Smooth muscle cell (in vitro differentiated cells): ENCODE data around the gene AXIN1. TPM values are rescaled to one million over a fixed set of nuclear protein-coding genes. Genes with fewer than 3 reads are reported as not detected.

Experiments used
- DNase-seq: peaks from one replicate; lab custom pipeline; 2025; ENCODE audit not compliant: unreplicated experiment; lab: John Stamatoyannopoulos, UW
- H2AFZ ChIP-seq: fragments of 200-600 bp; sonication (generic); 2 replicates; pipeline ENCODE4 v1.6.0; 2016; ENCODE audit warnings: antibody characterized with exemption, low read depth, mild to moderate bottlenecking
- H3F3A ChIP-seq: fragments of 200-600 bp; sonication (generic); 2 replicates; pipeline ENCODE4 v1.6.0; 2017; ENCODE audit warnings: antibody characterized with exemption, low read depth
- H3K27ac ChIP-seq: fragments of 200-600 bp; sonication (generic); 2 replicates; pipeline ENCODE4 v1.5.1; 2016; ENCODE audit warnings: low read depth, mild to moderate bottlenecking
- H3K27me3 ChIP-seq: fragments of 200-600 bp; sonication (generic); 2 replicates; pipeline ENCODE4 v1.6.1; 2016; ENCODE audit warnings: low read depth, mild to moderate bottlenecking
- H3K36me3 ChIP-seq: fragments of 200-600 bp; sonication (generic); 2 replicates; pipeline ENCODE4 v1.5.1; 2016; ENCODE audit warnings: low read depth
- H3K4me1 ChIP-seq: fragments of 200-600 bp; sonication (generic); 2 replicates; pipeline ENCODE4 v1.5.1; 2016; ENCODE audit warnings: low read depth
- H3K4me2 ChIP-seq: fragments of 200-600 bp; sonication (generic); 2 replicates; pipeline ENCODE4 v1.6.0; 2016; ENCODE audit warnings: mild to moderate bottlenecking
- H3K4me3 ChIP-seq: fragments of 200-600 bp; sonication (generic); 2 replicates; pipeline ENCODE4 v1.5.1; 2016; ENCODE audit warnings: mild to moderate bottlenecking
- H3K79me2 ChIP-seq: fragments of 200-600 bp; sonication (generic); 2 replicates; pipeline ENCODE4 v1.6.0; 2016; ENCODE audit warnings: low read depth, mild to moderate bottlenecking
- H3K9ac ChIP-seq: fragments of 200-600 bp; sonication (generic); 2 replicates; pipeline ENCODE4 v1.6.0; 2016; ENCODE audit warnings: low read depth
- H3K9me3 ChIP-seq: fragments of 200-600 bp; sonication (generic); replicated peaks from 2 replicates; pipeline ENCODE4 v1.5.1; 2016; ENCODE audit warnings: low read depth
- H4K20me1 ChIP-seq: fragments of 200-600 bp; sonication (generic); 2 replicates; pipeline ENCODE4 v1.6.0; 2016; ENCODE audit warnings: low read depth
- WGBS: methylation state at CpG from one replicate; pipeline ENCODE4 v1.1.7; 2016; ENCODE audit warnings: low lambda C conversion rate; 5-methylcytosine and 5-hydroxymethylcytosine counted together
- polyA plus RNA-seq: library from polyadenylated mRNA; unstranded; fragments of >200 nt; fragmentation: Nextera tagmentation; extraction: Ambion mirVana; gene quantifications from 2 replicates; pipeline ENCODE4 v1.2.1, GENCODE V29; 2016
- total RNA-seq: library from RNA; depleted of rRNA; stranded (reverse); fragments of >200 nt; gene quantifications from 2 replicates; pipeline ENCODE4 v1.2.3, GENCODE V29; 2014
- TF ChIP-seq, protein P1 (sequence below): fragments of 200-600 bp; sonication (generic); IDR thresholded peaks from 2 replicates; pipeline ENCODE4 v1.5.1; 2017; ENCODE audit warnings: borderline replicate concordance, mild to moderate bottlenecking, antibody characterized with exemption; ENCODE audit not compliant: insufficient read depth, poor library complexity, severe bottlenecking

AXIN1 gene
- total and polyA plus RNA-seq, 2 experiments from 2014 or later: 13.0 to 15.0 TPM

DNA sequence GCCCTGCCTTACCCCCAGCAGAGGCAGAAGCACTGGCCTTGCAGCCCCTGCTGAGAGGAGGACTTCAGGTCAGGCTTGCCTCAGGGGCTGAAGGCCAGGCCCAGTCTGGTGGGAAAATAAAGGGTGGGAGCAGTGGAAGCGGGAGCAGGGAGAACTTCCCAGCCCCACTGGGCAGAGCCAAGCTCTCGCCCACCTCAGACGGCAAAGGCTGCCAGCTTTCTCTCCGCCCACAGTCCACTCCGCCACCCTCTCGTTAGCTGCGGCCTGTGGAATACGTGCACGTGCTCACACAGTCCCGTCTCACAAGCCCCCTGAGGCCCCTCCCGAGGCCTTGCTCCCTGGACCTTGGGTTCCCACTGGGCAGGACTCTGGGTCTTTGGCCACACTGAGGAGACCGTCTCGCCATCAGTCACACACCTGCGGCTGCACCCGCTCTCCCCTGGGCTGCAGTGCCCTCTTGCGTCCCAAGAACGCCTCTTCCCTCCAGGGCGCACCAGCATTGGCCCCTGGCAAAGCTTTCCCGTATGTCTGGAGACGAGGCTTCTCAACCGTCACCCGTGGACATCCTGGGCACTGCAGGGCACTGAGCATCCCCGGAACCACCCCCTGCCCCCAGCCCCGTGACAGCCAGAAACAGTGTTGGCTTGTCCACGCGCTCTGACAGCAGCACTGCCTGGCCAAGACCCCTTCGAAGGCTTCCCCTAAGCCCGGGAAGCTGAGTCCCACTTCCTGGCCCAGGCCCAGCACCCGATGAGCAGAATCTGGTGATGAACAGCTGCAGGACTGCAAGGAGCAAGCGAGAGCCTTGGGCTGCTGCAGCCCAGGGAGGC lies 9.6 kb upstream of the AXIN1 start:
- no peaks in the 10 kb centered on the region for H3K4me1 ChIP-seq
- H3K27me3 ChIP-seq: no peaks in the 10 kb centered on the region
- no peaks in the 10 kb centered on the region for H3K79me2 ChIP-seq
- H2AFZ ChIP-seq: no peak overlapping the region
- no peaks in the 10 kb centered on the region for H3K36me3 ChIP-seq
- WGBS: 51% methylated on average over 27 of the region's 30 CpGs
- no peak overlapping the region for H3K27ac ChIP-seq
- no peaks in the 10 kb centered on the region for H3F3A ChIP-seq
- H4K20me1 ChIP-seq: no peaks in the 10 kb centered on the region
- H3K9ac ChIP-seq: no peak overlapping the region
- H3K4me3 ChIP-seq: no peak overlapping the region
- no peak overlapping the region for H3K4me2 ChIP-seq
- no peaks in the 10 kb centered on the region for H3K9me3 ChIP-seq
- TF ChIP-seq, protein P1, sequence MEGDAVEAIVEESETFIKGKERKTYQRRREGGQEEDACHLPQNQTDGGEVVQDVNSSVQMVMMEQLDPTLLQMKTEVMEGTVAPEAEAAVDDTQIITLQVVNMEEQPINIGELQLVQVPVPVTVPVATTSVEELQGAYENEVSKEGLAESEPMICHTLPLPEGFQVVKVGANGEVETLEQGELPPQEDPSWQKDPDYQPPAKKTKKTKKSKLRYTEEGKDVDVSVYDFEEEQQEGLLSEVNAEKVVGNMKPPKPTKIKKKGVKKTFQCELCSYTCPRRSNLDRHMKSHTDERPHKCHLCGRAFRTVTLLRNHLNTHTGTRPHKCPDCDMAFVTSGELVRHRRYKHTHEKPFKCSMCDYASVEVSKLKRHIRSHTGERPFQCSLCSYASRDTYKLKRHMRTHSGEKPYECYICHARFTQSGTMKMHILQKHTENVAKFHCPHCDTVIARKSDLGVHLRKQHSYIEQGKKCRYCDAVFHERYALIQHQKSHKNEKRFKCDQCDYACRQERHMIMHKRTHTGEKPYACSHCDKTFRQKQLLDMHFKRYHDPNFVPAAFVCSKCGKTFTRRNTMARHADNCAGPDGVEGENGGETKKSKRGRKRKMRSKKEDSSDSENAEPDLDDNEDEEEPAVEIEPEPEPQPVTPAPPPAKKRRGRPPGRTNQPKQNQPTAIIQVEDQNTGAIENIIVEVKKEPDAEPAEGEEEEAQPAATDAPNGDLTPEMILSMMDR: peak; percentile 63
- peak; percentile 12 for DNase-seq

DNA sequence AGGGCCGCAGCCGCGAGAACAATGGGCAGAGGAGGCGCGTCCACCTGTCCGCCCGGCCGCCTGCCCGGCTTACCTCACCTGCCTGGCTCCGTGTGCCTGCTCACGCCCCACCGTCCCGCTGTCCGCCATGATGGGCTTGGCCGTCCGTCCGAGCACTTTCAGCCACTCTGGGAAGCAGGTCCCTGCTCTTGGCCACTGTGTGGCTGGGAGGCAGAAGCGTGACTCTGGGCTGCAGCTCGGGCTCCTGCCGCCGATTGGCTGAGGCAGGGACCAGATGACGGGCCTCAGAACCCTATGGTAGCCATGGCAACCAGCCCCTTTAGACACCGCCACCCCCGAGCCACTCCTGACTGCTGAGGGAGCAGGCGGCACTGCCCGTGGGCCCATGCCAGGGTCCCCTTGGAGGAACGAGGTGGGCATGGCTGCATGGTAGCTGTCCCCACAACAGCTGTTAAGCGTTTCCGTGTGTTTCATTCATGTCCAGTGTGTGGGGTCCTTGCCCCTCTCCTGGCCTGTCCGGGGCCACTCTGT lies 8.9 kb upstream of the AXIN1 start:
- Histone ChIP-seq H3F3A (no peaks in the 10 kb centered on the region), H3K27ac (no peak overlapping the region), H3K9me3 (no peaks in the 10 kb centered on the region), H3K4me2 (no peak overlapping the region), H3K36me3 (no peaks in the 10 kb centered on the region), H3K9ac (no peak overlapping the region), H3K79me2 (no peaks in the 10 kb centered on the region), H3K27me3 (no peaks in the 10 kb centered on the region), H4K20me1 (no peaks in the 10 kb centered on the region), H3K4me1 (no peaks in the 10 kb centered on the region), H3K4me3 (no peak overlapping the region), H2AFZ (no peak overlapping the region)
- TF ChIP-seq, protein P1: no peak
- no peak for DNase-seq
- 94% methylated on average over 30 of the region's 30 CpGs for WGBS

DNA sequence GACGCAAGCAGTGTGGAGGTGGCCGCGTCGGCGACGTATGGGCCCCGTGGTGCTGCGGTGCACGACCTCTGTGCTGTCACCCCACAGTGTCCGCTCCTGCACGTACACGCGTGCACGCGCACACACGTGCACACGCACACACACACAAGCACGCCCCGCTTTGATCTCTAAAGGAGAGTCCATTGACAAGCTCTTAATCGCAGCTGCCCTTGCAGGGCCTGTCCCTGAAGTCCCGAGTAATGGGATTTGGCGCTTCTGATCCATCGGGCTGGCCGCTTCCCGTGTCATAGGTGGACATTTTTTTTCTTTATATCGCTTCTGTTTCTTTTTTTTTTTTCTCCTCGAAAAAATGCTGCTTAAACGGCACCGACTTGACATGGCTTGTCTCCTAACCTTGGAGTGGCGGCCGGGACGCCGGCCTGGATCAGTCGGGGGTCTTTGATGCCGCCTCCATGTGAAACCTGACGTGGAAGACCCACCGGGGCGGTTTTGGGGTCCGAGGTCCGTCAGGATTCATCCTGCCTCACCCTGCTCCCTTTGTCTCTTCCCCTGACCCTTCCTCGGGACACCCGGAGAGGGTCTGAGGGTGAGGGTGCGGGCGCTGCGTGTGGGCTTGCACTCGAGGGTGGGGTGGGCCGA lies 8.3 kb upstream of the AXIN1 start:
- no peak overlapping the region for H2AFZ ChIP-seq
- DNase-seq: no peak
- 95% methylated on average over 42 of the region's 47 CpGs for WGBS
- no peaks in the 10 kb centered on the region for H3F3A ChIP-seq
- TF ChIP-seq, protein P1: no peak
- no peaks in the 10 kb centered on the region for H4K20me1 ChIP-seq
- no peak overlapping the region for H3K9ac ChIP-seq
- no peak overlapping the region for H3K4me2 ChIP-seq
- H3K79me2 ChIP-seq: no peaks in the 10 kb centered on the region
- H3K9me3 ChIP-seq: no peaks in the 10 kb centered on the region
- H3K4me1 ChIP-seq: no peaks in the 10 kb centered on the region
- no peak overlapping the region for H3K4me3 ChIP-seq
- H3K27ac ChIP-seq: no peak overlapping the region
- H3K27me3 ChIP-seq: no peaks in the 10 kb centered on the region
- no peaks in the 10 kb centered on the region for H3K36me3 ChIP-seq
